Measurements from ENCODE around the gene WDR70. TPM values are rescaled to one million over a fixed set of nuclear protein-coding genes. Genes with fewer than 3 reads are reported as not detected.

The WDR70 gene
- total and polyA plus RNA-seq, 10 of the 15 experiments (the other 5 are each of a cell fraction or from before 2014, with no cell fraction given): 10.9 to 33.6 (median 29.1) TPM

GRCh38 chr5:37554938-37555337 lies 175.8 kb downstream of the WDR70 start:
- POLR2A ChIA-PET: no interaction called here
- H4K20me1 ChIP-seq (ENCODE audit: control insufficient read depth, insufficient read depth): no peaks in the 10 kb centered on the region
- no peak for FAIRE-seq

More at GRCh38 chr5:37554938-37555337, 175.8 kb downstream of the WDR70 start:
- in situ Hi-C loops (cut with MboI) (no loop called here), intact Hi-C loops (cut with micrococcal nuclease; ENCODE audit: unreplicated experiment) (no loop called here)
- ChIA-PET CTCF (interaction anchor here (1.0 to 2.0 kb wide), 11 partner anchors 10 to 219 kb away, joined by 3 to 14 read pairs (median 4); no protein-coding TSS in a partner anchor), RAD21 (ENCODE audit: unreplicated experiment) (interaction anchor here (1.0 to 1.9 kb wide), 2 partner anchors 142 to 186 kb away, joined by 4 to 8 read pairs; no protein-coding TSS in a partner anchor), SMC1A (ENCODE audit: uncharacterized antibody, unreplicated experiment) (interaction anchor here (0.8 to 1.2 kb wide), 2 partner anchors 11 to 142 kb away, joined by 3 read pairs; no protein-coding TSS in a partner anchor)
- no peak overlapping the region for H3K27ac ChIP-seq (ENCODE audit: control insufficient read depth, insufficient read depth)
- no peaks in the 10 kb centered on the region for H3K4me1 ChIP-seq (ENCODE audit: control insufficient read depth, insufficient read depth, low read length)
- no peaks in the 10 kb centered on the region for H3K79me2 ChIP-seq (ENCODE audit: control insufficient read depth, insufficient read depth, low read length)
- no peaks in the 10 kb centered on the region for H3K27me3 ChIP-seq (replicated peaks in 1 of 2; ENCODE audit: control insufficient read depth in 2 of 2, insufficient read depth in 2 of 2, low read length in 1 of 2)
- H3K4me2 ChIP-seq (ENCODE audit: control insufficient read depth, insufficient read depth): no peak overlapping the region
- 0% methylated on average over 1 of the region's 1 CpG for WGBS (ENCODE audit: insufficient coverage, insufficient replicate concordance, low lambda C conversion rate, missing lambda C conversion rate)
- DNase-seq (ENCODE audit: low read depth, low spot score) (no peak), ATAC-seq (peak; percentile 41; the same call in 2 of the 3 replicates)
- BruUV-seq (replicated peaks): no TSS peak
- no peak overlapping the region for H2AFZ ChIP-seq (ENCODE audit: control insufficient read depth, low read depth, low read length)
- no peak overlapping the region for H3K9ac ChIP-seq (ENCODE audit: control insufficient read depth, insufficient read depth, low read length)
- no peak overlapping the region for H3K4me3 ChIP-seq
- H3K9me3 ChIP-seq (replicated peaks; ENCODE audit: control insufficient read depth, insufficient read depth, low read length): peaks cover 2% of the 10 kb centered on the region; the same call in 1 of the 3 replicates
- TF ChIP-seq, protein P1, sequence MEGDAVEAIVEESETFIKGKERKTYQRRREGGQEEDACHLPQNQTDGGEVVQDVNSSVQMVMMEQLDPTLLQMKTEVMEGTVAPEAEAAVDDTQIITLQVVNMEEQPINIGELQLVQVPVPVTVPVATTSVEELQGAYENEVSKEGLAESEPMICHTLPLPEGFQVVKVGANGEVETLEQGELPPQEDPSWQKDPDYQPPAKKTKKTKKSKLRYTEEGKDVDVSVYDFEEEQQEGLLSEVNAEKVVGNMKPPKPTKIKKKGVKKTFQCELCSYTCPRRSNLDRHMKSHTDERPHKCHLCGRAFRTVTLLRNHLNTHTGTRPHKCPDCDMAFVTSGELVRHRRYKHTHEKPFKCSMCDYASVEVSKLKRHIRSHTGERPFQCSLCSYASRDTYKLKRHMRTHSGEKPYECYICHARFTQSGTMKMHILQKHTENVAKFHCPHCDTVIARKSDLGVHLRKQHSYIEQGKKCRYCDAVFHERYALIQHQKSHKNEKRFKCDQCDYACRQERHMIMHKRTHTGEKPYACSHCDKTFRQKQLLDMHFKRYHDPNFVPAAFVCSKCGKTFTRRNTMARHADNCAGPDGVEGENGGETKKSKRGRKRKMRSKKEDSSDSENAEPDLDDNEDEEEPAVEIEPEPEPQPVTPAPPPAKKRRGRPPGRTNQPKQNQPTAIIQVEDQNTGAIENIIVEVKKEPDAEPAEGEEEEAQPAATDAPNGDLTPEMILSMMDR (IDR thresholded peaks at IDR 0.05 in 2 of 3, conservative IDR thresholded peaks at IDR 0.05 in 1 of 3; ENCODE audit: control insufficient read depth in 2 of 3, extremely low read depth in 1 of 3, insufficient read depth in 1 of 3, low read depth in 3 of 3, low read length in 3 of 3): peak; percentile 32 to 50 (median 33); a peak in 4 of 6 replicates
- TF ChIP-seq HCFC1 (IDR thresholded peaks at IDR 0.05; ENCODE audit: low read length) (no peak), MXI1 (IDR thresholded peaks at IDR 0.05; ENCODE audit: low read depth, low read length) (no peak), MEF2B (IDR thresholded peaks at IDR 0.05; ENCODE audit: partially characterized antibody, poor library complexity, severe bottlenecking) (no peak), RAD21 (IDR thresholded peaks at IDR 0.05; ENCODE audit: insufficient read depth, low read depth, low read length) (peak; percentile 23; the same call in 1 of the 2 replicates), JUND (IDR thresholded peaks at IDR 0.05; ENCODE audit: low read depth, low read length) (no peak), JUNB (IDR thresholded peaks at IDR 0.05) (no peak), SREBF2 (IDR thresholded peaks at IDR 0.05; ENCODE audit: low read length) (no peak), PML (IDR thresholded peaks at IDR 0.05; ENCODE audit: low read length) (no peak)
- TF ChIP-seq, protein P2, sequence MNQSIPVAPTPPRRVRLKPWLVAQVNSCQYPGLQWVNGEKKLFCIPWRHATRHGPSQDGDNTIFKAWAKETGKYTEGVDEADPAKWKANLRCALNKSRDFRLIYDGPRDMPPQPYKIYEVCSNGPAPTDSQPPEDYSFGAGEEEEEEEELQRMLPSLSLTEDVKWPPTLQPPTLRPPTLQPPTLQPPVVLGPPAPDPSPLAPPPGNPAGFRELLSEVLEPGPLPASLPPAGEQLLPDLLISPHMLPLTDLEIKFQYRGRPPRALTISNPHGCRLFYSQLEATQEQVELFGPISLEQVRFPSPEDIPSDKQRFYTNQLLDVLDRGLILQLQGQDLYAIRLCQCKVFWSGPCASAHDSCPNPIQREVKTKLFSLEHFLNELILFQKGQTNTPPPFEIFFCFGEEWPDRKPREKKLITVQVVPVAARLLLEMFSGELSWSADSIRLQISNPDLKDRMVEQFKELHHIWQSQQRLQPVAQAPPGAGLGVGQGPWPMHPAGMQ (IDR thresholded peaks at IDR 0.05; ENCODE audit: borderline replicate concordance): no peak
- no peaks in the 10 kb centered on the region for H3K36me3 ChIP-seq (ENCODE audit: control insufficient read depth in 2 of 2, insufficient read depth in 2 of 2, low read length in 1 of 2)

All from GM12878 (cell line).